DLD1 (cell line): Measurements from ENCODE around the gene BLNK.

Experiments used
- in situ Hi-C: cut with HindIII; loops from 2 replicates; pipeline ENCODE4 v1.10.0; 2017; ENCODE audit warnings: low sequenced_read_pairs

BLNK gene

DNA sequence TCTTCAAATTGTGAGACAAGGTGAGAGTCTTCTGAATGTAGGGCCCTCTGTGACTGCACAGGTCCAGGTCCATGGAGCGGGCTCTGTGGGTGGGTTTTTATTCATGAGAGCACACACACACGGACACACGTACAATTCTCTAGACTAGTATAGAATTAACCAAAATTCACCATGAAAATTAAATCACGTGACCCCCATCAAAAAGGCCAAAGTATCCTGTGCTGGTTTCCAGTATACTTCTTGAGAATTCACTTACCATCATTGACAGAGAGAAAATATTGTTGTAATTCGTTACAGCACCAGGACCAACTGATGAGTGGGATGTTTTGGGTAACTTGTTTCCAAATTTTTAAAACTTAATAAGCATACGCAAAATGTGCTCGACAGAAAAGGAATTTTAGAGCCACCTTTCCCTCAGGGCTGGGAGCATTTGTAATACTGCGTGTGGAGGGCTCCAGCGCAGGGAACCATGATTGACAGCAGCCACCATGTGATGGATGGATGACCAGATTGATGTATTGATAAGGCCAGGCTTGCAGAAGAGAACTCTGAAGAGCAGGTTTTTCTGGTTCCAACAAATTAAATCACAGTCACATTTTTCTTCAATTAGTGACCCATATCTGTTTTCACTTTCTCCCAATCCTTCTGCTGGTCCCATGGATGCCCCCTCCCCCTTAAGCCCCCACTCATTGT lies 18.0 kb upstream of the BLNK start:
- in situ Hi-C loops = no loop called here

DNA sequence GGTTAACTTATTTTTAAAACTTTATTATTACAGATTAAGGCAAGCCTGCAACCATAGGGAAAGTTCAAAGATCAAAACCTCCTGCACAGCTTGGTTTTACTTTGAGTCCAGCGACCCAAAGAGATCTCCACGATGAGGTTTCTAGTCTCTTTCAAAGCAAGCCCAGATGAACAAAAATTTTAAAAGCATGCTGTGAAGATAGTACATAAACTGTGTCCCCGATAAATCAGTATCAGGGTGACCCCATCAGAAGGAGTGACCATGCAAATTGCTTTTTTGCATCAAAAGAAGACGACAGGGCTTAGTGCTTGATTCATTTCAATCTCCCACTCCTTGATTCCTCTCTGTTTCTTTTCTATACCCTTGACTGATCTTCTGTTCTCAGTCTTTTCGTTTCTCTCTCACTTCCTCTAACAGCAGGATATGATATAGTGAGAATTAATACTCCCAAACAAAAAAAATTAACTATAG lies 16.8 kb upstream of the BLNK start:
- in situ Hi-C loops = no loop called here

DNA sequence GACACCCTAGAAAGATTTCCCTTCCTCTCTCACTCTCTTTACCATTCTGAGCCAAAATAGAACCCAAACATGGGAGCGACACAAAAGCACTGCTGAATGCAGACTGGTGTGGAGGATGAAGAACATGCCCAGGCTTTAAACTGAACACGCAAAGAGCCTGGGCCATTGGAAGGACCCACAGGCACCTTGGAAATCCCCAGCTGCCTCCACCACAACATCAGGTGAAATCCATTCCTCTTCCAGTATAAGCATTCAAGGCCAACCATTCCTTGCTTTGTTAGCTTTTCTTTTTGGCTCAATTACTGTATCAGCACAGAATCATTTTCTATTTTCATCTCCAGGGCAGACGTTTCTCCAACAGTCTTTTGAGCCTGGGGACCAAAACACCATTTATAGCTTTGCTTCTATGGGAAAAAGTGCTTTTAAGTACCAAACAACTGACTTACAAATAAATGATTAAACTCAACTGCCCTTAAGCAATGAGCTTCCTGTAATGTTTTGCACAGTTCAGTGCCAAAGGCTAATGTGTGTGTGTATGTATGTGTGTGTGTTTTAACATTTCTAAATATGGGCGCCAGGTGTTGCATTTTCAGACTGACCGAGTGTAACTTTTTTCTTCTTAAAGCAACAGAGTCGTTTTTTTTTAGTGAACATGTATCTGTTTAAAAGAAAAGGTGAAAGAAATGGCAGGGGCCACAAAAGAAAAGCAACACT lies 16.2 kb upstream of the BLNK start:
- in situ Hi-C loops = no loop called here

DNA sequence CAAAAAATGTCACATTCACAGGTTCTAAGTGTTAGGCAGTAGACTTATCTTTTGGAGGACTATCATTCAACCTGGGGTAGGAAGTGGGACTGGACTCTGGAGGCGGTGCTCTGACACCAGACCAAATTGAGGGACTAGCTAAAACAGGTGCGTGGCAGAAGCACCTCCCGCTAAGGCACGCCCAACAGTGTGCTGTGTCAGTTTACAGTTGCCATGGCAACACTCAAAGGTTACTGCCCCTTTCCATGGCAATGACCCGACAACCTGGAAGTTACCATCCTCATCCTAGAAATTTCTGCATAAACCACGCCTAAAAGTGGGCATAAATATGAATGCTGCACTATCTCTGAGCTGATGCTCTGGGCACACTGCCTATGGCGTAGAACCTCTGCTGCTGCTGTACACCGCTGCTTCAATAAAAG lies 14.0 kb upstream of the BLNK start:
- in situ Hi-C loops = no loop called here

DNA sequence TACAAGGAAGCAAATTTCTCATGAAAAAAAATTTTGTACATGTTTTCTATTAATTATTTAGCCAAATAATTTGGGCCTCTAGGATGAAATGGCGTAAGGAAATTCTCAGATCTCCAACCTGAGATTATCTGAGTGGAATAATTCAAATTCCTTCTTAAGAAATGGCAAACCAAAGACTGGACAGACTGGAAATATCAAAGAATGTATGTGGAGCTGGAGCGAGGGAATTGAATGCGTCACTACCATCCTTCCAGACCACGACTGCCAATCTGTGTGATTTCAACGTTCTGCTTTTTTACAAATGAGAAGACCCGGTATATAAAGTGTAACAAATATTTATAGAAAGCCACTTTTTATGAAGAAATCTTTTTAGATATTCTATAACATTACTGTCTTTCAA lies 12.4 kb upstream of the BLNK start:
- in situ Hi-C loops = no loop called here

DNA sequence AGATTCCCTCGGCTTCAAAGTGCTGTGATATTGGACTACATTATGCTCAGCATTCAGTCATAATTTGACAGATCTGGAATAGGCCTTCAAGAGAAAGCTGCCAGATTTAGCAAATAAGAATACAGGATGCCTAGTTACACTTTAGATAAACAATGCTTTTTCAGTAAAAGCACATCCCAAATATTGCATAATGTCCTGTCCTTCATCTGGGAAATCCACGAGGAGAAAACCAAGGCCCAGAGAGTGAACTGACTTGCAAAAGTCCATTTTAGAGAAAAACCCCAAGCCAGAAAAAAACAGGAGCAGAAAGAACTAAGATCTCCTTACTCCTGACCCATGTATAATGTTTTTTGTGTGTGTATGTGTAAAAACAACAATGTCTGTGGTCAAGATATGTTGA lies 12.0 kb upstream of the BLNK start:
- in situ Hi-C loops = no loop called here

DNA sequence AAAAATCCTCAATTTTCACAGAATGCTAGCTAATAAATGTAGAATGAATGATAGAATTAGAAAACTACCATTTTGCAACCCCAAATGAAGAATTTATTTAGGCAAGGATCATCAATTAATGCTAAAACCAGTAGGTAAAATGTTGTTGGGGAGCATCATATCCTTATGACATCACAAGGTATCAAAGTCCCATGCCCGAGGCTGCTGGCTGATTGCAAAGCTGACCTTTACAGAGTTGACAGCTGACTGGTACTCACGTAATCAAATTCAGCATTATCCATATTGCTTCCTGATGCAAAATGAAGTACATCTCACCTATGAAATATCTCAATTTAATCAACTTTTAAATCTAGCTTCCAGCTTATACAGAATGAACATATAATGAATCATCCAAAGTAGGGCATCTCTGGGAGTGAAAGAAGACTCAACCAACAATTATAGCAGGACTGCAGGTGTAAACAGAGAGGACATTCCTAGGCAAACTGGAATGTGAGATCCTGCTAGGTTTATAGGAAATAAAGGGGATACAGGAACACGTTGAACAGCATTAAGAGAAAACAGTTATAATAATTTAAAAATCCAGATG lies 10.2 kb upstream of the BLNK start:
- in situ Hi-C loops = no loop called here

DNA sequence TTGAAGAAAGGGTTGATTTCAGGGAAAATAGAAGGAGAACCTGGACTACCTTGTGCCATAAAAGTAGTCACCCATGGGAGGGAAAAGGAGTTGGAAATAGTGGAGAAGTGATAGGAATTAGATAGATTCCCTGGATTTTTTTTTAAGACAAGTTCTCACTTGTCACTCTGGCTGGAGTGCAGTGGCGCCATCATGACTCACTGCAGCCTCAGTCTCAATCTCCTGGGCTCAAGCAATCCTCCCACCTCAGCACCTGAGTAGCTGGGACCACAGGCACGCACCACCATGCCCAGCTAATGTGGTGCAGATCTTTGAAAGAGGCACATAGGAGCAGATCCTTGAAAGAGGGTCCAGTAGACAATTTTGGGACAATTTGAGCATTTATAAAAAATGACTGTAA lies 9.5 kb upstream of the BLNK start:
- in situ Hi-C loops = no loop called here

DNA sequence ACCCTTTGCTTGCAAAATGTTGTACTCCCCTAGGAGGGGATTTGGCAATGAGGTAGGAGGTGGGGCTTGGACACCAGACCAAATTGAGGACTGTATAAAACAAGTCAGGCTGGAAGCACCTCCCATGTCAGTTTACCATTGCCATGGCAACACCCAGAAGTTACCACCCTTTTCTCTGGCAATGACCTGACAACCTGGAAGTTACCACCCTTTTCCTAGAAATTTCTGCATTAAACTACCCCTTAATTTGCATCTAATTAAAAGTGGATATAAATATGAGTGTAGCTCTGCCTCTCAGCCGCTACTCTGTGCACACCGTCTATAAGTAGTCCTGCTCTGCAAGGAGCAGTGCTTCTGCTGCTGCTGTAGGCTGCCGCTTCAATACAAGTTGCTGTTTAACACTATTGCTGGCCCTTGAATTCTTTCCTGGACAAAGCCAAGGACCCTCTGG lies 7.8 kb upstream of the BLNK start:
- in situ Hi-C loops = no loop called here

DNA sequence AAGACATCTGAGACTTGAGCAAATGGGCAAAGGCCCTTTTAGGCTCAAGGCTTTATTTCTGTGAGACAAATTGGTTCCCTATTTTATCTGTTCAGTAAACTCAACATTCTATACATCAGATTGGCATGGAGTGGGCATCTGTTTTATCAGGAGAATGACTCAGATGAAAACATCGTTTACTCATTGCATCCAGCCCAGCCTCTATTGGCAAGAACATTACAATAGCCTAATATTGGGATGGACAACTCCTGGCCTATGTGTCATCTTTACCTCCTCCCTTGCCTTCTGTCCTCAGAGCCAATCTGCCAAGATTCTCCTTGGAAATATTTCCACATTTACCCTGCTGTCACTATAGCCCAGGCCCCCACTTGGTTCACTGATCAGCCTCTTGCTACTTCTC lies 5.5 kb upstream of the BLNK start:
- in situ Hi-C loops = no loop called here

DNA sequence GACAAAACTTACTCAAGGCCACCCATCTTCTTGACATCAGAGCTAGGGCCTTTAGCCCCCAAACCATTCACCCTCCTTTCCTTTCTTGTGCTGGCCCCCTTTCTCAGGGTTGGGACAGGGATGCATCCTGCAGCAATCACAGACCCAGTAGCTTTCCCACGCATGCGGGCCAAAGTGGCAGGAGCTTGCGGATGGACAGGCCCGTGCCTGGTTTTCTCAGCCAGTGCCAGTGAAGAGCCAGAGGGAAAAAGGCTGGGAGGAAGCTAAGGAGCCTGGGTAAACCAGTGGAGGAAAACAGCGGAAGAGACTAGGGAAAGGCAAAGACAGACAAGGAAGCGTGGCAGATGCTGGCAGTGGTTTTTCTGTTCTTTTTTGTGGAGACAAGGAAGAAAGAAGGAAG lies 5.1 kb upstream of the BLNK start:
- in situ Hi-C loops = no loop called here

DNA sequence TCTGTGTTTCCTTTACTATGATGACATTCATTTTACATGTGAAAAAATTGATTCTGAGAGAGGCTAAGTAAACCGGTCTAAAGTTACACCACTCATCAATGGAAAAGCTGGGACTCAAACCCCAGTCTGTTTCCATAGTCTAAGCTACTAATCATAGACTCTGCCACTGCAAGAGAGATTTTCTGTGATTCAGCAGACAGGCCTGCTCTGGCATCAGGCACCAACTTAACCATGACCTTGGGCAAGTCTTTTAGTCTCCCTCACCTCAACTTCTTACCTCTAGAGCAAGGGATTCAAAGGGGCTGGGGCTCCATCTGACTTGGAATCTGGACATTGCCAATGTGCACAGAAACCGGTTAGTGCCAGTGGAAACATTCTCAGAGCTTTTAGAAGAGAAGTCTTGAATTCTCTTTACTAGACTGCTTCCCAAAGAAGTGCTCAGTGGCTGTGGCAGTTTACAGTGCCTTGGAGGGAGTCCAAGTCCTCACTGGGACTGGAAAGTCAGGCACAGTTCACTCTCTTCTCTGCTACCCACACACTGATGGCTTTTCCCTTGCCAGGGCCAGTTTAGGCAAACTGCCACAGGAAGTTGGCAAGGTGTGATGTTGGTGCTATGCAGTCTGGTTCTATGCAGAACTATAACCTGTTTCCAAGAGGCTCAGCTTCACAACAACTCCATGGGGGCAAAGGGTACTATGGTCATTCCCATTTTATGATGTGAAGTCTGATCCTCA lies 4.5 kb upstream of the BLNK start:
- in situ Hi-C loops = no loop called here

DNA sequence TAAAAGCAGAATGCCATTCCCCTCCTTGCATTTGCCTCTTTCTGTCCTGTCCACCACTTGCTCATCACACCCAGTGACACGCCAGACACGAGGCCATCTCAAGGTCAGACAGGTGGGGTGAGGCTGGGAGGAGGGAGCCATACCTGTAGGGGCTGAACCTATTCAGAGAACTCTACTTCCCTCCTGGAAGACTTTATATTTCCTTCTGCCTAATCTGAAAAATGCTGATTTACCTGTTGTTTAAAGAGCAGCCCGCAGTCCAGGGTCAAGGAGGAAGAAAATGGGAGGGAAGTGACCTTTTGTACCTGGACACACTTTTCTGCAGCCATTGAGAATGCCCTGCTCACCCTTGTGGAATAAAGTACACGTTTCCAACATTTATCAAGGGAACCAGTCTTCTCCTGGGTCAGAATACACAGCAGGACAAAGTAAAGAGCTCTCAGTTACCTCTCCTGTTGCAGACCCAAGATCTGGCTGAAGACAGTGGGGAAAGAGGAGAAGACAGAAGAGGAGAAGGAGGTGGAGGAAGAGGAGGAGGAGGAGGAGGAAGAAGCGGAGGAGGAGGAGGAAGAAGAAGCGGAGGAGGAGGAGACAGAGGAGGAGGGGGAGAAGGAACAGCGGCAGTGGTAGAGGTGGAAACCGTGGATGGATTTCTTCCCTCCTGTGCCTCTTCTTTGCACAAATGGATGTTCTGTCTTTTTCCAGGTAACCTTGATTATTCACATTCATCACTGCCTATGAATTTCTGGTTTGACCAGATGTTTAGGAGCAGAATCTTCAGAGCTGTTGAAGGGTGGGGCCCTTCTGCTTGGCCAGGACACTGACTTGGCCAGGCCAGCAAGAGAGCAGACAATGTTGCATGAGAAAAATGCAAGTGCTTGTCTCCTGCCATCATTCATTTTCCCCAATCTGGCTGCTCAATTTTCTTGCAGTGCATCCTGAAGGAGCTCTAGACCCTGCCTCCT lies 1.2 kb upstream of the BLNK start:
- in situ Hi-C loops = no loop called here

DNA sequence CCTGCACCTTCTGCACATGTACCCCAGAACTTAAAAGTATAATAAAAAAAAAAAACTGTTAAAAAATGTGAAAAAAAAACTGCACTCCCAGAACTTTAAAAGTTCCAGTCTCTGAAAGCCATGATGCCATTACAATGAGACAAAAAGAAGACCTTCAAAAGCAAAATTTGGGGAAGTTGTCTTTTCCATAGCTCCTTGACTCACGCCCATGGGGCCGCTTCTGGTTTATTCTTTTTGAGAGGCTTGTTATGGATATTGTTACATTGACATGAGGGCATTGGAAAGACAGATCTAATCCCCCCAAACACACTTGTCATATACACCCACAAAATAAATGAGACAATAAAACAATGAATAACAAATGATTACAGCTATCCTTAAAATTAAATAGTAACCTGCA lies 798 bp downstream of the BLNK start:
- in situ Hi-C loops = no loop called here

DNA sequence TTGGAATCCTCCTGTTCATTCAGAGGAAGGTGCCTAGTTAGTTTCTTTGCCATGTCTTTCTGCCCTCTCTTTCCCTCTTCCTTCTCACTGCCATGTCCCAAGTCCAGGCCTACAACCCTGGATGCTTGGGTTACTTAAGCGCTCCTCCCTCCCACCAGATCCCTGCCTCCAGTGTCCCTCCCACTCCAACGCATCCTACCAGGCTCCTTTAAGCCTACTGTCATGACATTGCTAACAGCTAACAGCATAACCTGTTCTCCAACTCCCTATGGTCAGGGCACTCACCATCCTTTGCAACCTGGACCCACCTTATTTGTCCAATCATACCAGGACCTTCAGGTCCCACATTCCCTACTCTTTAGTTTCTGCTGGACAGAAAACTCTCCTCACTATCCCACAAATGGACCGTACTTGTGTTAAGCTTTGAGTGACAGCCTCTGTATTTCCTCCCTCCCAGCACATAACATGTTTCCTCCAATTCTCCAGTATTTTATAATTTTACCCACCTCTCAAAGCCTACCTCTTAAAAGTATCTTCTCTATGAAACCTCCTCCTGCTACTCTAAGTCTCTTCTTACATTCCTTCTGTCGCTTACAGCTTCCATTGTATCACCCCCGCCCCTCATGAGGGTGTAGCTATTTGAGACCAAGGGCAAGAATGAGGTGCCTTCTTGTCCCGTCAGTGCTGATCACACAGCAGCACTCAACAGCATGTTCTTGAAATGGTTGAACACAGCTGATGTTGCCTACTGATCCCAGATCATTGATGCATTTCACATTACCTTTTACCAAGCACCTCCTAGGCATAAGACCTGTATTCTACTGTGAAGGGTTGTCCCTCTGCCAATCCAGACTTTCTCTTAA lies 1.7 kb downstream of the BLNK start:
- in situ Hi-C loops = no loop called here

DNA sequence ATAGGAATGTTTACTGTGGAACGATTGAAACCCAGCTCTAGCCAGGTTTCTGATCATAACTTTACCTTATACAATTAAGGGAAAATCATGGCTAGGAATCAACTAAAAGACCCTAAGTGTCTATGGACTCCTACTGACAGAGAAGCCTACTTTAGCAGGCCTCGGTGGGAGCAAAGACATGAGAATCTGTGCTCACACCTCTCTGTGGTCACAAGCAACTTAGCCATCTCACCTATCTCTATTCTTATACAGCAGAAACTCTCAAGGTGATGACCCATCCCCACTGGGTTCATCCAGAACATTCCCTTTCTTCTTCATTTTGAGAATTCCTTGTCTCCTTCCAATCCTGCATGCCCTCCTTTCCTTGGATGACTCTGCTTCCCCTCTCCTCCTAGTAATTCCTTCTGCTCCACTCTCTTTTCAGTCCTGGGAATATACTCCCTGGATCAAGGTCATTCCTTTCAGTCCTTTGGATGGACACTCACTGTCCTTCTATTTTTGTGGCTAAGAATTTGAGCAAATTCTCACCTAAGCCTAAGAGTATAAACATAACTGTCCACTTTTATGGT lies 2.9 kb downstream of the BLNK start:
- in situ Hi-C loops = no loop called here

DNA sequence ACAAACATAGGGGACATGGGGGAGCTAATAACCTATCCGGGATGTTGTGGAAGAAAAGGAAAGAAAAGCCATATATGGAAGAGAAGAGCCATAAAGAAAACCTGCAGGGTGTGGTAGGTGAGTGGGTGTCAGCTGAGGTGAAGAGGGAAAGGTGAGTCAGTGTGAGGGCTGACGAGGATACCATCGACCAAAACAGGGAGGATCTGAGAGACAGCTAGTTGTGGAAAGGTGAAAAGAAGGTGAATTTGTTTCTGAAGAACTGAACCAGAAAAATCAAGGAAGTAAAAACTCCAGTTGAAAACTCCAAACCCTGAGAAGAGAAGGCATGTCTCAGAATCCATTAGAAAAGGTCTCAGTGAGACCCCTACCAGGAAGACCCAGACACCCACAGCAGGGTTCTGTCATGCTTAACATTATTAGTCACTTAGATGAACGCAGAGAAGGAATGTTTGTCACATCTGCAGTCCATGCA lies 4.1 kb downstream of the BLNK start:
- in situ Hi-C loops = no loop called here

DNA sequence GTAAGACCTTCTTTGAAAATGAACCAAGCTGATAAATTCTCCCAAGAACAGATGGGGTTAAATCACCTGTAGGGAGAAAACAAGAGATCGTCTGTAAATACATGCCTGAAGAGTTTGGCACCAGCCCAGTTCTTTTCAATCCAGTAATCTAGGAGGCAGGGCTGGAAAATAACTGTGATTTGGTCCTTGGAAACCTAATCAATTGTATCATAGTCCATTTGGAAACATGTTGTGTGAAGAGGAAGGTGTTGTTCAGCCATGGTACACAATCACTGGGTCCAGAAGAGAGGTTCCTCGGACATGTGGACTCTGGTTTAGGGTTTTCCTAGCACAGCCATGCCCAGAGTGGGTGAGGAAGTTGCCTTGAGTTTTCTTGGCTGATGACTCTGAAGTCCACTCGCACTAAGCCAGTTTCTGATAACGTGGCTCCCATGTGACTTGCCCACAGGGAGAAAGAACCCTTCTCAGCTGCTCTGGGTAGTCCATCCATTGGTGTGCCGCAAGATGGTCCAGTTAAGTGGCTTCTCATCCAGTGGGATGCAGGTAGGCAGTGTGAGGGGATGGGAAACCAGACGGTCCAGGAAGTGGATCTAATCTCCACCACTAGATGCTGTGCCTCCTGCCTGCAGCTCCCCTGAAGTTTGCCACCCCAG lies 5.1 kb downstream of the BLNK start:
- in situ Hi-C loops = no loop called here
